ENCODE results near the gene FER.

FER gene

DNA sequence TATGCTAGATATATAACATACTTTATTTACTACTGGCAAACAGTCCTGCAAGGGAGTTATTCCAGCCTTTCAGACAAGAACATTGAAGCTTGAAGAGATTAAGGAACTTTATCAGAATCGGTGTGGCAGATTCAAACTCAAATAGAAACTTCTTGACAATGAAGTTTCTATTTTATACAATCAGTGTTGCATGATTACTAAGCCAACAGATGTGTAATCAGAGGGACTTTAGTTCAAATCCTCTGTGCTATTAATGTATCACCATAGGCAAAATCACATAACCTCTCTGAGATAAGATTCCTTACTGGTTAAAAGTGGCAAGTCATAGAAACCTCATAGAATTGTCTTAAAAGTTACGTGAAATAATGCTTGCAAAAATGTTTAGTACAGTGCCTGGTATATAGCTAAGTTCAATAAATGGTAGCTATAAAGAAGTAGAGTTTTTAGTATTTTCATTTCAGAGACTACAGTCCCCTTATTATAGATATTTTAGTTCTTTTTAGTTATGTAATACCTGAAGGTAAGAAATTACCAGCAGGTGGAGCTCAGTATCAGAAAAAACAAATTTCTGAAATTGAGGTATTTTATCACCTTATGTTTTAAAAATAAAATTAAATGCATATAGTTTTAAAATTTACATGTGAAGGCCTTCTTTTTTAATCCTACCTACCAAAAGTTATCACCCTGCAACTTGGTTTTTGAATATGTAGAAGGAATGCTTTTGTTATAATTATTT, 172.1 kb downstream of the FER start:
- H3K36me3 ChIP-seq (ENCODE audit: control insufficient read depth in 2 of 2, insufficient read depth in 2 of 2, low read length in 2 of 2), result no peaks in the 10 kb centered on the region
- H3K4me1 ChIP-seq (ENCODE audit: control insufficient read depth, insufficient read depth, low read length), result no peaks in the 10 kb centered on the region
- no peak overlapping the region for H3K4me3 ChIP-seq (ENCODE audit: low read length in 2 of 2)
- no peak overlapping the region for H3K9ac ChIP-seq (ENCODE audit: low read length in 2 of 2)
- no peaks in the 10 kb centered on the region for H3K27me3 ChIP-seq (ENCODE audit: control insufficient read depth in 1 of 2, insufficient read depth in 2 of 2, low read length in 2 of 2)
- H3K27ac ChIP-seq (ENCODE audit: low read length), result no peak overlapping the region
- H3K9me3 ChIP-seq (ENCODE audit: control insufficient read depth in 2 of 2, low read length in 2 of 2), result no peaks in the 10 kb centered on the region

DNA sequence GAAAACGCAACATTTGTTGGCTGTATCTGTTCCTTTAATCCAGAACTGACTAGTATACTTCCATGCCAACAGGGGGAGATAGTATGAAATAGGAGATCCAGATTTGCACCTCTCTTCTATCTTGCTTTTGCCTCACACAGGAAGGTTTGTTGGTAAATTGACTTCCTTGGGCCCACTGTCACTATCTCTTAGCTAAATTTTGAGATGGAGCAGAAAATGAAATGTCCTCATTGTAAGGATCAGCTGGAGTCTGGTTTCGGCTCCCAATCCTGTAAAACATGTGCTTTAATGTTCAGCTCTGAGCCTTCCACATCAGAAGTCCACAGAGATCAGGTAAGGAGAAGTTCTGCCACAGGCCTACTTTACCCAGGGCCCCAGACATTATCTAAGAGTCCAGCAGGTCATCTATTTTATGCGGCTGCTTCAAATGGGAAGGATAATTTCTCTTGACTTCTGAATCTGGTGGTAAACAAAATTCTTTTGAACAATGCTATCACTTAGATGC, 176.8 kb downstream of the FER start:
- H3K9ac ChIP-seq (ENCODE audit: low read length in 2 of 2), result no peak overlapping the region
- H3K36me3 ChIP-seq (ENCODE audit: control insufficient read depth in 2 of 2, insufficient read depth in 2 of 2, low read length in 2 of 2), result no peaks in the 10 kb centered on the region
- no peaks in the 10 kb centered on the region for H3K27me3 ChIP-seq (ENCODE audit: control insufficient read depth in 1 of 2, insufficient read depth in 2 of 2, low read length in 2 of 2)
- H3K4me3 ChIP-seq (ENCODE audit: low read length in 2 of 2), result no peak overlapping the region
- no peaks in the 10 kb centered on the region for H3K4me1 ChIP-seq (ENCODE audit: control insufficient read depth, insufficient read depth, low read length)
- no peaks in the 10 kb centered on the region for H3K9me3 ChIP-seq (ENCODE audit: control insufficient read depth in 2 of 2, low read length in 2 of 2)
- H3K27ac ChIP-seq (ENCODE audit: low read length), result no peak overlapping the region

DNA sequence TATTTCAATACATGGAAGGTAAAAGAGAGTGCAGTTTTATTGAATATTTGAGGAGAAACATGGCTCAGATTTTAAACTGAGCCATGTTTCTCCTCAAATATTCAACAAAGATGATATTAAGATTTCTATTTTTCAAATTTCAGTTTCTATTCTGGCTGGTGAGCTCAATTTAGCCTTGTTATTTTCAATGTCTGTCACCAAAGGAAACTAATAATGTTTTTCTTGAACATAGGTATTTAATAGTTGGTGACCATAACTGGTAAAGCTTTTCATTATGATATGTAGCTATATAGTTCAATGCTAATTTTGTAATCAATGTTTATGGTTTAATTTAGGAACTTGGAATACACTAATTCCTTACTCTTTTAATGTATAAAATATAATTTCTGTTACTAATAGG, 177.4 kb downstream of the FER start:
- Histone ChIP-seq H3K36me3 (ENCODE audit: control insufficient read depth in 2 of 2, insufficient read depth in 2 of 2, low read length in 2 of 2) (no peaks in the 10 kb centered on the region), H3K4me3 (ENCODE audit: low read length in 2 of 2) (no peak overlapping the region), H3K27ac (ENCODE audit: low read length) (no peak overlapping the region), H3K9me3 (ENCODE audit: control insufficient read depth in 2 of 2, low read length in 2 of 2) (no peaks in the 10 kb centered on the region), H3K27me3 (ENCODE audit: control insufficient read depth in 1 of 2, insufficient read depth in 2 of 2, low read length in 2 of 2) (no peaks in the 10 kb centered on the region), H3K4me1 (ENCODE audit: control insufficient read depth, insufficient read depth, low read length) (no peaks in the 10 kb centered on the region), H3K9ac (ENCODE audit: low read length in 2 of 2) (no peak overlapping the region)

DNA sequence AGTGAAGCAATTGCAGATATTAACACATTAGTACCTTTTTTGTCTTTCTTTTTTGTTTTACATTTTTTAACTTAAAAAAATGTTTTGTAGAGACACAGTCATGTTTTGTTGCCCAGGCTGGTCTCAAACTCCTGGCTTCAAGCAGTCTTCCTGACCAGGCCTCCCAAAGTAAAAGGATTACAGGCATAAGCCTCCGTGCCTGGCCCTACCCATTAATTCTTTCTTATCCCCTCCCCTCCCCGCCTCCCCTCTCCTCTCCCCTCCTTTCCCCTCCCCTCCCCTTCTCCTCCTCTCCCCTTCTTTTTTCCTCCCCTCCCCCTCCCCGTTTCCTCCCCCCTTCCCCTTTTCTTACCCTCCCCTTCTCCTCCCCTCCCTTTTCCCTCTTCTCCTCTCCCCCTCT, 182.4 kb downstream of the FER start:
- H3K4me1 ChIP-seq (ENCODE audit: control insufficient read depth, insufficient read depth, low read length), result no peaks in the 10 kb centered on the region
- H3K9ac ChIP-seq (ENCODE audit: low read length in 2 of 2), result no peak overlapping the region
- H3K27me3 ChIP-seq (ENCODE audit: control insufficient read depth in 1 of 2, insufficient read depth in 2 of 2, low read length in 2 of 2), result no peaks in the 10 kb centered on the region
- no peak overlapping the region for H3K27ac ChIP-seq (ENCODE audit: low read length)
- no peak overlapping the region for H3K4me3 ChIP-seq (ENCODE audit: low read length in 2 of 2)
- H3K36me3 ChIP-seq (ENCODE audit: control insufficient read depth in 2 of 2, insufficient read depth in 2 of 2, low read length in 2 of 2), result no peaks in the 10 kb centered on the region
- H3K9me3 ChIP-seq (ENCODE audit: control insufficient read depth in 2 of 2, low read length in 2 of 2), result no peaks in the 10 kb centered on the region

DNA sequence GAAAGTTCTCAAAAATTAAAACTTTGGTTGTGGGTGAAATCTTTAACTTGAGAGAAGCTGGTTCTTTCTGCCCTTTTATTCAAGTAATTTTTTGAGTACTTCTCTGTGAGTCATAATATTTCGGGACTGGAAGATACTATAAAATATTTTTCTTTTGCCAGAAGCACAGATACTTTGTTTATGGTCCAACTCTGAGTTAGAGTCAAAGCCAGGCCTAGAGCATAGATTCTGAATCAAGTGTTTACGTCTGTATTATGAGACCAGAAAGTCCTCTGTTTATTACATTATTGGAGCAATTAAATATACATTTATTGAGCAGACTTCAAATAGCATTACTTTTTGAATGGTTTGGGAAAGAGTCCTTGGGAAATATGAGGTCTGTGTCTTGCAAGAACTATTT, 187.9 kb downstream of the FER start:
- Histone ChIP-seq H3K4me3 (ENCODE audit: low read length in 2 of 2) (no peak overlapping the region), H3K4me1 (ENCODE audit: control insufficient read depth, insufficient read depth, low read length) (no peaks in the 10 kb centered on the region), H3K27ac (ENCODE audit: low read length) (no peak overlapping the region), H3K27me3 (ENCODE audit: control insufficient read depth in 1 of 2, insufficient read depth in 2 of 2, low read length in 2 of 2) (no peaks in the 10 kb centered on the region), H3K9ac (ENCODE audit: low read length in 2 of 2) (no peak overlapping the region), H3K36me3 (ENCODE audit: control insufficient read depth in 2 of 2, insufficient read depth in 2 of 2, low read length in 2 of 2) (no peaks in the 10 kb centered on the region), H3K9me3 (ENCODE audit: control insufficient read depth in 2 of 2, low read length in 2 of 2) (no peaks in the 10 kb centered on the region)

DNA sequence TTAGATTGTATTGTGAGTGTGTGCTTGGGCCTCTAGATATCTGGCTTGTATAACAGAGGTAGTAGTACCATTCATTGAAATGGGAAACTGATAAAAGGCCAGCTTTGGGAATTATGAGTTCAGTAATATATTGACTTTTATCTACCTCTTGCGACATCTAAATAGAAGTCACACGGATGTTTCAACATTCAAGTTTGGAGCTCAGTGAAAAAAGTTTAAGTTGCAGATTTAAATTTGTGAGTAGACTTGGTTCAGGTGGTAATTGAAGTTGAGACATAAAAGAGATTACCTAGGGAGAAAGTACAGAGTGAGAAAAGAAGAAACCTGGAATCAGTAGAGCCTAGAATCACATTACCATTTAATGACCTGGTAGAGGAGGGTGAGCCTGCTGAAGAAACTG, 189.5 kb downstream of the FER start:
- Histone ChIP-seq H3K4me1 (ENCODE audit: control insufficient read depth, insufficient read depth, low read length) (no peaks in the 10 kb centered on the region), H3K9ac (ENCODE audit: low read length in 2 of 2) (no peak overlapping the region), H3K27ac (ENCODE audit: low read length) (no peak overlapping the region)

DNA sequence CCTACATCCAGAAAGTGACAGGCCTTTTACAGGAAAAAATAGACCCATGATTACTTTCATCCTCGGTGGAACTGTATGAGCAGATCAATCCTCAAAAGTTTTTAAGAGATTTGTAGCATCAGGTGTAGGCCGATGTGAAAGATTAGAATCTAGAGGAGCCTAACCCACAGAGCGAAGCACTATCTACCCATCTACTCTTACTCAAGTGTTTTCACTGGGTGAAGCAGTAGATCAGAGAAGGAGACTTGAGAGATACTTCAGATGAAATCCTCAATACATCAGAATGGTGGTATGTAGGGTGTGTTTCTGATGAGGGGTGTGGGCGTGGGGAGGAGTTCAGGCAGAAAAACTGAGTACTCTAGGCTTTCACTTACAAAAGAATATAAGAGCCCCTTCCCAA, 192.8 kb downstream of the FER start:
- no peaks in the 10 kb centered on the region for H3K27me3 ChIP-seq (ENCODE audit: control insufficient read depth in 1 of 2, insufficient read depth in 2 of 2, low read length in 2 of 2)
- H3K9ac ChIP-seq (ENCODE audit: low read length in 2 of 2), result no peak overlapping the region
- no peaks in the 10 kb centered on the region for H3K36me3 ChIP-seq (ENCODE audit: control insufficient read depth in 2 of 2, insufficient read depth in 2 of 2, low read length in 2 of 2)
- no peaks in the 10 kb centered on the region for H3K4me1 ChIP-seq (ENCODE audit: control insufficient read depth, insufficient read depth, low read length)
- H3K27ac ChIP-seq (ENCODE audit: low read length), result no peak overlapping the region
- no peak overlapping the region for H3K4me3 ChIP-seq (ENCODE audit: low read length in 2 of 2)
- no peaks in the 10 kb centered on the region for H3K9me3 ChIP-seq (ENCODE audit: control insufficient read depth in 2 of 2, low read length in 2 of 2)

More for the DNA sequence above, 189.5 kb downstream of the FER start:
- no peaks in the 10 kb centered on the region for H3K27me3 ChIP-seq (ENCODE audit: control insufficient read depth in 1 of 2, insufficient read depth in 2 of 2, low read length in 2 of 2)
- H3K36me3 ChIP-seq (ENCODE audit: control insufficient read depth in 2 of 2, insufficient read depth in 2 of 2, low read length in 2 of 2), result no peaks in the 10 kb centered on the region
- H3K9me3 ChIP-seq (ENCODE audit: control insufficient read depth in 2 of 2, low read length in 2 of 2), result no peaks in the 10 kb centered on the region
- no peak overlapping the region for H3K4me3 ChIP-seq (ENCODE audit: low read length in 2 of 2)

DNA sequence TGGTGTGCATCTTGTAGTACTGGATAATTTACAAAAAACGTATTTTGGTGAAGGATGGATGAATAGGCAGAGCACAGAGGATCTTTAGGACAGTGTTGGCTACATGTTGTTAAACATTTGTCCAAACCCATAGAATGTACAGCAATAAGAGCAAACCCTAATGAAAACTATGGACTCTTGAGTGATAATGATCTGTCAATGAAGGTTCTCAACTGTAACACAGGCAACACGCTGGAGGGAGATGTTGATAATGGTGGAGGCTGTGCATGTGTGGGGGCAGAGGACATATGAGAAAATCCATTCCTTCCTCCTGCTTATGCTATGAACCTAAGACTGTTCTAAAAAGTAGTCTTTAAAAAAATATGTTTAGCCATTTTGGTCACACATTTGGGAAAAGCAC, 194.0 kb downstream of the FER start:
- Histone ChIP-seq H3K9me3 (ENCODE audit: control insufficient read depth in 2 of 2, low read length in 2 of 2) (no peaks in the 10 kb centered on the region), H3K9ac (ENCODE audit: low read length in 2 of 2) (no peak overlapping the region), H3K36me3 (ENCODE audit: control insufficient read depth in 2 of 2, insufficient read depth in 2 of 2, low read length in 2 of 2) (no peaks in the 10 kb centered on the region), H3K27ac (ENCODE audit: low read length) (no peak overlapping the region), H3K27me3 (ENCODE audit: control insufficient read depth in 1 of 2, insufficient read depth in 2 of 2, low read length in 2 of 2) (no peaks in the 10 kb centered on the region), H3K4me1 (ENCODE audit: control insufficient read depth, insufficient read depth, low read length) (no peaks in the 10 kb centered on the region), H3K4me3 (ENCODE audit: low read length in 2 of 2) (no peak overlapping the region)

DNA sequence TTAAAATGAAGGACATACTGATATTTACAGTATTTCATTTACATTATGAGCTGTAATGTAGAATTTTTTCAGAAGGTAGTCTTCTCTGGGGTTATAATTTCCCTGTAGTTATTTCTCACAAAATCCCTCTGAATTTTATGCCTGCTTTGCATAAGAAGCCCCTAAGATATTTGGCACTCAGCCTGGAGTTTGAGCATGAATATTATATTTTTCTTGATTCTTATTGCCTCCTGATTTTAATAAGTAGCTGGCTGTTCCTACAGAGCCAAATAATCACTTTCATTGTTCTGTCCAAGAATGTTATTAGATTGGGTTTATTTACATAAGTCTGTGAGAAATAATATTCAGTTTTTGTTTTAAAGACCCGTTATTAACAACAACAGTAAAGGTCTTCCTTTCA, 195.0 kb downstream of the FER start:
- H3K27ac ChIP-seq (ENCODE audit: low read length), result no peak overlapping the region

DNA sequence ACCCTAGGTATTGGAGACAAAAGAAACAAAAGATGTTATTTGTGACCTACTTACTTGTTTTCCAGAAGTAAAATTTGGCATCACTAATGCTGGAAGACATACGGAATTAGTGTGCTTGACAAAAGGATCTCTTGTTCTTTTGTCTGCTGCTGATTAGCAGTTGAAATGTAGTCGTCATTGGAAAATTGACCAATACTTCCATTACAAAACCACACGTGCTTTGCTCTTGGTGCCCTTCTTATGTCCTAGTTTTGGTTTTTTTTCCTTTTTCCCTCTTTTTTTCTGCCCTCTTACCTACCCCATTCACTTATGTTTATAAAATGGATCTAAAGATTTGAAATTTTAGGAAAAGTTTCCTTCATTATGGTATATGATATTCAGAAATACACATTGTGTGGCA, 197.4 kb downstream of the FER start:
- no peaks in the 10 kb centered on the region for H3K27me3 ChIP-seq (ENCODE audit: control insufficient read depth in 1 of 2, insufficient read depth in 2 of 2, low read length in 2 of 2)
- no peak overlapping the region for H3K4me3 ChIP-seq (ENCODE audit: low read length in 2 of 2)
- no peak overlapping the region for H3K9ac ChIP-seq (ENCODE audit: low read length in 2 of 2)
- no peaks in the 10 kb centered on the region for H3K9me3 ChIP-seq (ENCODE audit: control insufficient read depth in 2 of 2, low read length in 2 of 2)
- no peaks in the 10 kb centered on the region for H3K4me1 ChIP-seq (ENCODE audit: control insufficient read depth, insufficient read depth, low read length)
- no peak overlapping the region for H3K27ac ChIP-seq (ENCODE audit: low read length)
- H3K36me3 ChIP-seq (ENCODE audit: control insufficient read depth in 2 of 2, insufficient read depth in 2 of 2, low read length in 2 of 2), result no peaks in the 10 kb centered on the region

More for the DNA sequence above, 195.0 kb downstream of the FER start:
- Histone ChIP-seq H3K36me3 (ENCODE audit: control insufficient read depth in 2 of 2, insufficient read depth in 2 of 2, low read length in 2 of 2) (no peaks in the 10 kb centered on the region), H3K27me3 (ENCODE audit: control insufficient read depth in 1 of 2, insufficient read depth in 2 of 2, low read length in 2 of 2) (no peaks in the 10 kb centered on the region), H3K4me1 (ENCODE audit: control insufficient read depth, insufficient read depth, low read length) (no peaks in the 10 kb centered on the region), H3K9me3 (ENCODE audit: control insufficient read depth in 2 of 2, low read length in 2 of 2) (no peaks in the 10 kb centered on the region), H3K4me3 (ENCODE audit: low read length in 2 of 2) (no peak overlapping the region), H3K9ac (ENCODE audit: low read length in 2 of 2) (no peak overlapping the region)

DNA sequence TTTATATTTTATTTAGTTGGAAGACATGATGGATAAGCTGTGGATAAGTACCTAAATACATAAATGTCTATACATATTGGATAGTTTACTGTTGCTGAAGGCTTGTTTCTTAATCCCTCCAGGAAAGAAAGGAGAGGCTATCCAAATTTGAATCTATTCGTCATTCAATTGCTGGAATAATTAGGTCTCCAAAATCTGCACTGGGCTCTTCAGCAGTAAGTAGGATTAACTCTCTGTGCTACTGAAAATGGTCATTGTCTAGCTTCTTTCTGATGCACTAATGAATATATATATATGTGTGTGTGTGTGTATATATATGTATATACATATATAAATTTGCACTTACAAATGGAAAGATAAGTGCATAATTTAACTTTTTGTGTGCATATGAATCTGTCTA, 198.3 kb downstream of the FER start:
- no peak overlapping the region for H3K4me3 ChIP-seq (ENCODE audit: low read length in 2 of 2)
- no peaks in the 10 kb centered on the region for H3K27me3 ChIP-seq (ENCODE audit: control insufficient read depth in 1 of 2, insufficient read depth in 2 of 2, low read length in 2 of 2)

More for the DNA sequence above, 198.3 kb downstream of the FER start:
- Histone ChIP-seq H3K9ac (ENCODE audit: low read length in 2 of 2) (no peak overlapping the region), H3K27ac (ENCODE audit: low read length) (no peak overlapping the region), H3K4me1 (ENCODE audit: control insufficient read depth, insufficient read depth, low read length) (no peaks in the 10 kb centered on the region), H3K9me3 (ENCODE audit: control insufficient read depth in 2 of 2, low read length in 2 of 2) (no peaks in the 10 kb centered on the region), H3K36me3 (ENCODE audit: control insufficient read depth in 2 of 2, insufficient read depth in 2 of 2, low read length in 2 of 2) (no peaks in the 10 kb centered on the region)

All from stomach smooth muscle (tissue), 2 donors.